GM23338 (cell line): ENCODE results near the gene NSD2.

Source experiments
- CREB1 ChIP-seq: fragments of 250-450 bp; sonication (Bioruptor Pico); IDR thresholded peaks from 2 replicates; pipeline ENCODE4 v1.5.0; 2020; ENCODE audit warnings: low read depth, mild to moderate bottlenecking, moderate library complexity
- EZH2 ChIP-seq: fragments of 200-600 bp; sonication (generic); IDR thresholded peaks from one replicate; pipeline ENCODE4 v1.8.0; 2017; ENCODE audit warnings: antibody characterized with exemption, mild to moderate bottlenecking, low read depth; ENCODE audit not compliant: unreplicated experiment
- POLR2AphosphoS5 ChIP-seq: IDR thresholded peaks from 2 replicates; pipeline ENCODE4 v1.6.1; 2016; ENCODE audit warnings: antibody characterized with exemption, low read depth
- TF ChIP-seq, protein P1 (sequence below): IDR thresholded peaks from one replicate; pipeline ENCODE4 v1.6.1; 2018; ENCODE audit warnings: antibody characterized with exemption; ENCODE audit not compliant: unreplicated experiment
- TF ChIP-seq, protein P2 (sequence below), 2 experiments: fragments of 200-600 bp in 1 of 2; sonication (generic) in 1 of 2; conservative IDR thresholded peaks; 2 replicates each; pipeline versions ENCODE4 v1.5.1 to v1.6.1; 2016 to 2017; ENCODE audit warnings: antibody characterized with exemption in 2 of 2, low read depth in 2 of 2, mild to moderate bottlenecking in 2 of 2, moderate library complexity in 1 of 2

DNA sequence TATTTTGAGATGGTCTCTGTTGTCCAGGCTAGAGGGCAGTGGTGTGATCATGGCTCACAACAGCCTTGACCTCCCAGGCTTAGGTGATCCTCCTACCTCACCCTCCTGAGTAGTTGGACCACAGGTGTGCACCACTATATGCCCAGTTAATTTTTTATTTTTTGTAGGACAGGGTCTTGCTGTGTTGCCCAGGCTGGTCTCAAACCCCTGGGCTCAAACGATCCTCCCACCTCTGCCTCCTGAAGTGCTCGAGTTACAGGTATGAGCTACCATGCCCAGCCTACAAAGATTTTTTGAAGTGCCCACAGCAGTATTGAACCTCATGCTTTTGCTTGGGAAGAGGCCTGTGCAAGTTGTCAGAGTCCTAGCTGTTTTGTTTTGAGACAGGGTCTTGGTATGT, 31.1 kb downstream of the NSD2 start:
- TF ChIP-seq EZH2 = no peak
- TF ChIP-seq, protein P1, sequence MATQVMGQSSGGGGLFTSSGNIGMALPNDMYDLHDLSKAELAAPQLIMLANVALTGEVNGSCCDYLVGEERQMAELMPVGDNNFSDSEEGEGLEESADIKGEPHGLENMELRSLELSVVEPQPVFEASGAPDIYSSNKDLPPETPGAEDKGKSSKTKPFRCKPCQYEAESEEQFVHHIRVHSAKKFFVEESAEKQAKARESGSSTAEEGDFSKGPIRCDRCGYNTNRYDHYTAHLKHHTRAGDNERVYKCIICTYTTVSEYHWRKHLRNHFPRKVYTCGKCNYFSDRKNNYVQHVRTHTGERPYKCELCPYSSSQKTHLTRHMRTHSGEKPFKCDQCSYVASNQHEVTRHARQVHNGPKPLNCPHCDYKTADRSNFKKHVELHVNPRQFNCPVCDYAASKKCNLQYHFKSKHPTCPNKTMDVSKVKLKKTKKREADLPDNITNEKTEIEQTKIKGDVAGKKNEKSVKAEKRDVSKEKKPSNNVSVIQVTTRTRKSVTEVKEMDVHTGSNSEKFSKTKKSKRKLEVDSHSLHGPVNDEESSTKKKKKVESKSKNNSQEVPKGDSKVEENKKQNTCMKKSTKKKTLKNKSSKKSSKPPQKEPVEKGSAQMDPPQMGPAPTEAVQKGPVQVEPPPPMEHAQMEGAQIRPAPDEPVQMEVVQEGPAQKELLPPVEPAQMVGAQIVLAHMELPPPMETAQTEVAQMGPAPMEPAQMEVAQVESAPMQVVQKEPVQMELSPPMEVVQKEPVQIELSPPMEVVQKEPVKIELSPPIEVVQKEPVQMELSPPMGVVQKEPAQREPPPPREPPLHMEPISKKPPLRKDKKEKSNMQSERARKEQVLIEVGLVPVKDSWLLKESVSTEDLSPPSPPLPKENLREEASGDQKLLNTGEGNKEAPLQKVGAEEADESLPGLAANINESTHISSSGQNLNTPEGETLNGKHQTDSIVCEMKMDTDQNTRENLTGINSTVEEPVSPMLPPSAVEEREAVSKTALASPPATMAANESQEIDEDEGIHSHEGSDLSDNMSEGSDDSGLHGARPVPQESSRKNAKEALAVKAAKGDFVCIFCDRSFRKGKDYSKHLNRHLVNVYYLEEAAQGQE = no peak
- TF ChIP-seq, protein P2, sequence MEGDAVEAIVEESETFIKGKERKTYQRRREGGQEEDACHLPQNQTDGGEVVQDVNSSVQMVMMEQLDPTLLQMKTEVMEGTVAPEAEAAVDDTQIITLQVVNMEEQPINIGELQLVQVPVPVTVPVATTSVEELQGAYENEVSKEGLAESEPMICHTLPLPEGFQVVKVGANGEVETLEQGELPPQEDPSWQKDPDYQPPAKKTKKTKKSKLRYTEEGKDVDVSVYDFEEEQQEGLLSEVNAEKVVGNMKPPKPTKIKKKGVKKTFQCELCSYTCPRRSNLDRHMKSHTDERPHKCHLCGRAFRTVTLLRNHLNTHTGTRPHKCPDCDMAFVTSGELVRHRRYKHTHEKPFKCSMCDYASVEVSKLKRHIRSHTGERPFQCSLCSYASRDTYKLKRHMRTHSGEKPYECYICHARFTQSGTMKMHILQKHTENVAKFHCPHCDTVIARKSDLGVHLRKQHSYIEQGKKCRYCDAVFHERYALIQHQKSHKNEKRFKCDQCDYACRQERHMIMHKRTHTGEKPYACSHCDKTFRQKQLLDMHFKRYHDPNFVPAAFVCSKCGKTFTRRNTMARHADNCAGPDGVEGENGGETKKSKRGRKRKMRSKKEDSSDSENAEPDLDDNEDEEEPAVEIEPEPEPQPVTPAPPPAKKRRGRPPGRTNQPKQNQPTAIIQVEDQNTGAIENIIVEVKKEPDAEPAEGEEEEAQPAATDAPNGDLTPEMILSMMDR (conservative IDR thresholded peaks at IDR 0.05; ENCODE audit: low read depth in 2 of 2) = no peak
- no peak for TF ChIP-seq POLR2AphosphoS5
- TF ChIP-seq CREB1 (CRISPR knock-in tag) = no peak
